ENCODE data around the gene AGMO. TPM values are rescaled to one million over a fixed set of nuclear protein-coding genes. Genes with fewer than 3 reads are reported as not detected.

AGMO gene
- total RNA-seq (2022; extraction: Qiagen RNA extraction), result 0.59 to 1.2 TPM (median 0.92 TPM) in 5 replicates

DNA sequence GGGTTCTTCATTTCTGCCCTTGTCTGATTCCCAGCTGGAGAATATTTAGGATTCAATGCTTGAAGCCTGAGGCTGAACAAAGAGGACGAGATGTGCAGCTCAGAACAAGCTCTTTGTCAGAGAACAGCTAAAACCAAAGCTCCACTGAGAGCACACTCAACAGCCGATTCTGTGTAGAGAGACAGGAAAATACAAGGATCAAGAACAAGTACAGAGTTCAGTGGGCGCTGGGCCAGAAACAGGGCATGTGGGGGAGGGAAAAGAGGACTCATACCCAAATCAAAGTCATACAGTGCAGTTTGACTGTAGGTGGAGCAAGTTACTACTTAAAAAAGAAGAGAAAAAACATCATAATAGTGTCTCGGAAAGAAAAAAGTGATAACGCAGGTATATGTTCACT is at the start of gene AGMO:
Gene AGMO (minus strand): TSS at position 181 of the 400 bp plus-strand sequence.

Other genes starting within 250 kb of the AGMO start
- gene MEOX2, start 124.7 kb upstream of the AGMO start, total RNA-seq (2022; extraction: Qiagen RNA extraction), result not detected in 5 replicates